ENCODE results near the gene HAS3. TPM values are rescaled to one million over a fixed set of nuclear protein-coding genes. Genes with fewer than 3 reads are reported as not detected.
A peak's percentile ranks its signal among the peaks of the same experiment; 100 is the strongest.

The HAS3 gene
- polyA plus RNA-seq, 1 of the 3 experiments (the other 2 are of a cell fraction) = 38.7 TPM

DNA sequence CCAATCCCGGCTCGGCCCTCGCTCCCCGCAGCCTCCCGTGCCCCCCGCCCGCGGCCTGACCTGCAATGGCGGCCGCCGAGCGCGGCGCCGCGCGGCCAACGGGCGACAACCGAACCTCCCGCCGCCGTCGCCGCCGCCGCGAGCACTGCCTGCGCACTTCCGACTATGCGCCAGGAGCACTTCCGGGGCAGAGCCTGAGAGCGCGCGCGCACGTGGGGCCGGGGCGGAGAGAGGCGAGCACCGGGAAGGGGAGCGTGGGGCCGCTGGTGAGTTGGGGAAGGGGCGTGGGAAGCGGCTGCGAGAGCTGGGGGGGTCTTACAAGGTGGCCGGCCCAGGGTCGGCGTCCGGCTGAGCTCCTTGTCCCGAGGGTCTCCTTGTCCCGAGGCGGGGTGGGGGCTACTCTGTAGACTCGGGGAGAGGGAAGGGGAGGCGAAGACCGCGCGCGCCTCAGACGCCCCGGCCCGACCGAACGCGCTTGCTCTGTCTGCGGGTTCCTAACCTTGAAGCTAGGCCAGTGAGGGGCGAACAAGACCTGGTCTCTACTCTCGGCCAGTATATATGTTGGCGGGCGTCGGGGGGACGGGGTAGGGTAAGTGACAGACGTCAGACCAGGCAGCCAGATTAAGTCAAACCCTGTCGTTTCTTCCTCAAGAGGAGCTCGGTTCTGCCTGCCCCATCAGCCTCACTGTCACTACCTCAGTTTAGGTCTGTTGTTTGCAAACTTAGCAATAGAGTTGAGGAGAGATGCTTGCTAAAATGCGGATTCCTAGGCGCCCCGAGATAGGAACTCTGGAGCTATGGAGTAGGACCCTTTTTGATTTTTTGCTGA lies 27.2 kb downstream of the HAS3 start, which contains the start of the genes CHTF8 and UTP4 (continued):
- TF ChIP-seq EP300 (IDR thresholded peaks at IDR 0.05; ENCODE audit: borderline replicate concordance in 1 of 2, low read depth in 1 of 2, low read length in 1 of 2) (0 out of 4 replicates have a peak, but pooled peaks of 1 of the 2 experiments have one; percentile 8), GABPA (IDR thresholded peaks at IDR 0.05; ENCODE audit: low read depth) (peak; percentile 83), TCF12 (IDR thresholded peaks at IDR 0.05) (no peak), GATA2 (CRISPR knock-in tag; IDR thresholded peaks at IDR 0.05) (no peak), JUND (IDR thresholded peaks at IDR 0.05) (no peak)
- TF ChIP-seq, protein P1, sequence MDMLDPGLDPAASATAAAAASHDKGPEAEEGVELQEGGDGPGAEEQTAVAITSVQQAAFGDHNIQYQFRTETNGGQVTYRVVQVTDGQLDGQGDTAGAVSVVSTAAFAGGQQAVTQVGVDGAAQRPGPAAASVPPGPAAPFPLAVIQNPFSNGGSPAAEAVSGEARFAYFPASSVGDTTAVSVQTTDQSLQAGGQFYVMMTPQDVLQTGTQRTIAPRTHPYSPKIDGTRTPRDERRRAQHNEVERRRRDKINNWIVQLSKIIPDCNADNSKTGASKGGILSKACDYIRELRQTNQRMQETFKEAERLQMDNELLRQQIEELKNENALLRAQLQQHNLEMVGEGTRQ (IDR thresholded peaks at IDR 0.05; ENCODE audit: borderline replicate concordance, low read depth, low read length) = no peak
- TF ChIP-seq, protein P2, sequence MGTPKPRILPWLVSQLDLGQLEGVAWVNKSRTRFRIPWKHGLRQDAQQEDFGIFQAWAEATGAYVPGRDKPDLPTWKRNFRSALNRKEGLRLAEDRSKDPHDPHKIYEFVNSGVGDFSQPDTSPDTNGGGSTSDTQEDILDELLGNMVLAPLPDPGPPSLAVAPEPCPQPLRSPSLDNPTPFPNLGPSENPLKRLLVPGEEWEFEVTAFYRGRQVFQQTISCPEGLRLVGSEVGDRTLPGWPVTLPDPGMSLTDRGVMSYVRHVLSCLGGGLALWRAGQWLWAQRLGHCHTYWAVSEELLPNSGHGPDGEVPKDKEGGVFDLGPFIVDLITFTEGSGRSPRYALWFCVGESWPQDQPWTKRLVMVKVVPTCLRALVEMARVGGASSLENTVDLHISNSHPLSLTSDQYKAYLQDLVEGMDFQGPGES (IDR thresholded peaks at IDR 0.05; ENCODE audit: low read depth, low read length) = no peak

DNA sequence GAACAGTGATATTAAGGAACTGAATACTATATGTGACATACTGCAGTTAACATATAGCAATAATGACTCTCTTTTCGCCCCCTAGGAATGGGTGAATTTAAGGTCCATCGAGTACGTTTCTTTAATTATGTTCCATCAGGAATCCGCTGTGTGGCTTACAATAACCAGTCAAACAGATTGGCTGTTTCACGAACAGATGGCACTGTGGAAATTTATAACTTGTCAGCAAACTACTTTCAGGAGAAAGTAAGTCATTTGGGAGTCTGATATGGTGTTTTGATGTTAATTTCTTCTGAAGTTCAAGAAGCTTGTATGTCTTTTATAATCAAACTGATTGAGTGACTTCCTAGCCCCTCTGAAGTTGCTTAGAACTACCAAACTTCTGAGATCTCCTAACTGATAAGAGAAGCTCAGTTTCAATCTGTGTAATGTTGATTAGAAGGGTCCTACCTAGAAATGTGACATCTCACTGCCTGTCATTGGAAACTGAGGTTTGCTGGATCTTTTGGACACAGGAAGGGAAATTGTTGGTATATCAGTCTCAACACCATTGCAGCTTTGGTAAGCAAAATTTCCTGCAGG lies 28.0 kb downstream of the HAS3 start:
- H3K9me3 ChIP-seq = no peaks in the 10 kb centered on the region
- H3K27me3 ChIP-seq (ENCODE audit: insufficient read depth) = no peaks in the 10 kb centered on the region
- WGBS (ENCODE audit: low lambda C conversion rate) = 2% methylated on average over 5 of the region's 5 CpGs
- peaks cover 96% of the 10 kb centered on the region for H3K79me2 ChIP-seq (ENCODE audit: insufficient read depth)
- H3K4me2 ChIP-seq = peak overlapping the region; percentile 77
- no peak for DNase-seq
- peaks cover 4% of the 10 kb centered on the region for H3F3A ChIP-seq (replicated peaks; ENCODE audit: insufficient read depth)
- H3K9ac ChIP-seq = peak overlapping the region; percentile 73
- peaks cover 11 to 14% of the 10 kb centered on the region in 2 experiments; a peak in 3 of 4 replicates for H3K4me1 ChIP-seq (ENCODE audit: control insufficient read depth in 1 of 2, insufficient read depth in 2 of 2, low read depth in 1 of 2, low read length in 1 of 2)
- H3K4me3 ChIP-seq (ENCODE audit: low read depth in 2 of 2, low read length in 1 of 2) = peak overlapping the region; percentile 85 to 88
- H4K20me1 ChIP-seq (ENCODE audit: insufficient read depth) = peaks cover 23% of the 10 kb centered on the region
- H3K9me2 ChIP-seq = no peaks in the 10 kb centered on the region
- H2AFZ ChIP-seq (ENCODE audit: low read depth) = peak overlapping the region; percentile 80; the same call in 1 of the 2 replicates
- peaks cover 32 to 40% of the 10 kb centered on the region in 2 experiments for H3K36me3 ChIP-seq (replicated peaks in 1 of 2; ENCODE audit: control insufficient read depth in 1 of 2, insufficient read depth in 2 of 2, low read length in 1 of 2)
- ChIA-PET CTCF (interaction anchor here (1.5 to 2.7 kb wide), 6 partner anchors 9 to 605 kb away, joined by 6 to 17 read pairs (median 8); partner anchors contain the start of gene TANGO6), POLR2A (interaction anchor here (0.6 to 1.8 kb wide), 4 partner anchors 7 to 154 kb away, joined by 3 to 5 read pairs (median 4); no protein-coding TSS in a partner anchor)
- TF ChIP-seq, protein P3, sequence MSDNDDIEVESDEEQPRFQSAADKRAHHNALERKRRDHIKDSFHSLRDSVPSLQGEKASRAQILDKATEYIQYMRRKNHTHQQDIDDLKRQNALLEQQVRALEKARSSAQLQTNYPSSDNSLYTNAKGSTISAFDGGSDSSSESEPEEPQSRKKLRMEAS (IDR thresholded peaks at IDR 0.05; ENCODE audit: low read depth) = no peak
- TF ChIP-seq NFIC (IDR thresholded peaks at IDR 0.05; ENCODE audit: borderline replicate concordance) = no peak
- TF ChIP-seq, protein P4, sequence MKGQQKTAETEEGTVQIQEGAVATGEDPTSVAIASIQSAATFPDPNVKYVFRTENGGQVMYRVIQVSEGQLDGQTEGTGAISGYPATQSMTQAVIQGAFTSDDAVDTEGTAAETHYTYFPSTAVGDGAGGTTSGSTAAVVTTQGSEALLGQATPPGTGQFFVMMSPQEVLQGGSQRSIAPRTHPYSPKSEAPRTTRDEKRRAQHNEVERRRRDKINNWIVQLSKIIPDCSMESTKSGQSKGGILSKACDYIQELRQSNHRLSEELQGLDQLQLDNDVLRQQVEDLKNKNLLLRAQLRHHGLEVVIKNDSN (IDR thresholded peaks at IDR 0.05; ENCODE audit: borderline replicate concordance, low read depth) = no peak
- TF ChIP-seq RXRA (IDR thresholded peaks at IDR 0.05; ENCODE audit: borderline replicate concordance, low read depth) = no peak
- peak overlapping the region in 1 of 2 experiments; percentile 93; a peak in 1 of 4 replicates for H3K27ac ChIP-seq (ENCODE audit: low read depth in 2 of 2, low read length in 1 of 2)
